HG03060 (cell line): ENCODE measurements around the gene SLC43A1.
"Not testable (repeated sequence)": the region's sequence is repeated elsewhere in the genome, so short reads cannot be mapped to it uniquely, and the experiment has no call there.

ENCODE experiments used
- ATAC-seq: cut with Tn5 transposase; IDR thresholded peaks from one replicate; pipeline ENCODE4 v1.9.1; 2021; ENCODE audit warnings: low read depth, moderate number of reproducible peaks; ENCODE audit not compliant: unreplicated experiment

Gene SLC43A1

DNA sequence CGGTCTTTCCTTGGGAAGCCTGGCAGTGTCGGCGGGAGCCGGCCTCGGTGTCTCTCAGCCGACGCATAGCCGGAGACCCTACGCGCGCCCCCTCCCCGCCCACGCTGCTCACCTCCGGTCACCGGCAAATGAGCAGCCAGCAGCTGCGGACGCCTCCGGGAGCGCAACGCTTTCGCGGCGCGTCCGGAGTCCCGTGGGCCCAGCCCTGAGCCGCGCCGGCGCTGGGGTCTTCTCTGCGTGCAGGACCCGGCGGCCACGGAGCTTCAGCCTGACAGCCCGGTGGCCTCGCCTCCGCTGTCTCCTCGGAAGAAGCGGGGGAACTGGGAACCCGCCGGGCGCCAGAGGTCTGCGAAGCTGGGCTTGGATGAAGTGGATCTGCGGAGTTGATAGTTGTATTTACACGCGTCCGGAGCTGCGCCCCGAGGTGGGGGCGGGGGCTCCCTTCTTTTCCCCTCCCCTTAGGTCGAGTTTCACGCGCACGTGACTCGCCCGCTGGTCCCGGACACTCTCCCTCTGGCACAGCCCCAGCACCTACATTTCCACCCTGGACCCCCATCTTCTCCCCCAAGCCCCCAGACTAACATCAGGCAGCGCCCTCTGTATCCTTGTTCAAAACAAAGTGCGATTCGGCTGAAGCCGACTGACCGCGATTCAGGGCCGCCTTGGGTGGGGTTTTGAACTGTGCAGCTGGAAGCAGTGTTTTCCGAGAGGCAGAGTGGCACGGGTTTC, at the start of gene SLC43A1:
SLC43A1 (minus strand) TSS at position 371 of the 729 bp plus-strand sequence. CDS start 1,591 bp downstream, outside the sequence.
- ATAC-seq = no peak

DNA sequence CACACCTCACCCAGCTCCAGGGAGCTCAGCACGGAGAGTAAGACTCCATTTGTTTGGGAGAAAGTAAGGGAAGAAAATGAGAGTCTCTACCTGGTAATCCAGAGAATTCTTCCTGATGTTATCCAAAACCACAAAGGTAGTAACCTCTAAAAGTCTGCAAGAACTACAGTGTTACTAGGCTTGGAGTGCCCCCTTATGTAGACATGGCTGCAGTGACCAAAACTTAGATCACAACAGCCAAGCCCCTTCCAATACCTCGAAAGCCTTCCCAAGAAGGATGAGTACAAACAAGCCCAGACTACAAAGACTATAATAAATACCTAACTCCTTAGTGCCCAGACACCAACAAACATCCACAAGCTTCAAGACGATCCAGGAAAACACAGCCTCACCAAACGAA, 47.1 kb upstream of the SLC43A1 start:
- no peak for ATAC-seq

DNA sequence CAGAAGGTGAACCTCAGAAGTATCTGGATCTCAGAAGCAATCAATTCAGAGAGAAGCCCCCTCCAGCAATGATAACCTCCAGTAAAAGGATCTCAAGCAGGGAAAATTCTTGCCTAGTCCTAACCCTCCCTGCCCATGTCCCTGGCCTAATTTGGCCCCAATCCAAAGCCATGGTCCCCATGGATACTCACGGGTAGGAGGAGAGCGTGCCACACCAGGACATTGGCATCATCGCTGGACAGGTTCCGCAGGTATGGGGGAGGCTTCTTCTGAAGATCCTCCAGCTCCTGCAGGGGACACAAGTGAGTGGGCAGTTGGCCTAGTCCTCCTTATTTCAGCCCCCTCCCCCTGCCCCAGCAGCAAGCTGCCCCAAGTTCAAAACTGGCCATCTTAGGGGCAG, 44.6 kb upstream of the SLC43A1 start:
- ATAC-seq = no peak

DNA sequence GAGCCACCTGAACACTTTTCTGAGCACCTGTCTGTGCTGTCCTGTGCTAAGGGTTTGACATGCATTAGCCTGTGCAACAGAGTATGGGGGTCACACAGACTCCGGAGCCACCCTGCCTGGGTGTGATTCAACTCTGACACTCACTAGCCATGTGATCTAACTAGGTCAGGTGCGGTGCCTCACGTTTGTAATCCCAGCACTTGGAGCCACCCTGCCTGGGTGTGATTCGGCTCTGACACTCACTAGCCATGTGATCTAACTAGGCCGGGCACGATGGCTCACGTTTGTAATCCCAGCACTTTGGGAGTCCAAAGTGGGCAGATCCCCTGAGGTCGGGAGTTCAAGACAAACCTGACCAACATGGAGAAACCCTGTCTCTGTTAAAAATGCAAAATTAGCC, 40.5 kb upstream of the SLC43A1 start:
- ATAC-seq = no peak

DNA sequence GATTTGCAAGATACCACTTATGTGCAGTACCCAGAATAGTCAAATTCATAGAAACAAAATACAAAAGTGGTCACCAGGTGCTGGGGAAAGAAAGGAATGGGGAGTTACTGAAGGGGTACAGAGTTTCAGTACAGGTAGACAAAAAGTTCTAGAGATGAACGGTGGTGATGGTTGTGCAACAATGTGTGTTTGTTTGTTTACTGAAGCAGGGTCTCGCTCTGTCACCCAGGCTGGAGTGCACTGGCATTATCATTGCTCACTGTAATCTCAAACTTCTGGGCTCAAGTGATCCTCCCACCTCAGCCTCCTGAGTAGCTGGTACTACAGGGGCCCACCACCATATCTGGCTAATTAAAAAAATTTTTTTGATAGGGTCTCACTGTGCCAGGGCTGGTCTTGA, 39.9 kb upstream of the SLC43A1 start:
- ATAC-seq = no peak

DNA sequence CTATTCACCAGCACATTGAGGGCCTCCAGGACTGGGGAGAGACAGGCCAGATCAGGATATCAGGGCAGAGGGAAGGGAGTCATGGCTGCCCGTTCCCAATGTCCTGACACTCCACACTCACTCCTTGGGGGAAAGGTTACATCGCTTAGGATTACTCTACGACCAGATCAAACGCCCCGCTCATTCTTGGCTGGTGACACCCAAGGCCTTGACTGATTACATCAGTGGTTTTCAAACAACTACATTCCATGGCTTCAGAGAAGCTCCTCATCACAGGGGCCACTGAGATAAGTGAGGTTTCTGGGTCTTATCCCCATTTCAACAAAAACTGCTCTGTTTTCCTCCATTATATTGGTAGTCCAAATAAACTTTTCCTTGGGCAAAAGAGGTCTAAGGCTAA, 37.0 kb upstream of the SLC43A1 start:
- ATAC-seq = no peak

DNA sequence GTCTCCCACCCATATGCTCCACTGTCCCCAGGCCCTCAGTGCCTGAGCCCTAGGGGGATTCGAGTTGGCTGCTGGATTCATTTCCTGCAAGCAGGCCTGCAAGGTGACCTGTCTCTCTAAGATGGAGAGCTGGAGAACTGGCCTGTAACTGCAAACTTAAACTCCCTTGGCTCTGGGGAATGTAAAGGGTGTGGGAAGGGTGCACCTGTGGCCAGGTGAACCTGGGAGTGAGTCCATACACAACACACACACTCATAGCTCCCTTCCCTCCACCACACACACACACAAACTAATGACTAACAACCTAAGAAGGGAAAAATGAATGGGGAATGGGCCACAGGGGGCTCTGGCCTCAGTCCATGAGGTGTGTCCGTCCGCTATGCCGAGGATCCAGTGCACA, 36.4 kb upstream of the SLC43A1 start:
- ATAC-seq = no peak

DNA sequence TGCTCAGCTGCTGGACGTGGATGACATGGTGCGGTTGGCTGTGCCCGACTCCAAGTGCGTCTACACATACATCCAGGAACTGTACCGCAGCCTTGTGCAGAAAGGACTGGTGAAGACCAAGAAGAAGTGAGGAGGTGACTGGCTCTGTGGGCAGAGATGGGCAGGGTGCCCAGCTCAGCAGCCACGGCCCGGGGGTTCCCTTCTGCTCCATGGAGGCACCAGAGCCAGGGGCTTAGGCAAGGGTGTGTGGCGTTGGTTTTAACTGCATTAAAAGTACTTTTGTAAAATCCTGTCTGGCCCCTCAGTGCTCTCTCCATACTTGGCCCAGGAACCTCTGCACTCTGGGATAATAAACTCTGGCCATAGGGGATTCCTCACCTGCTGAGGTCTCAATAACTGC, 34.5 kb upstream of the SLC43A1 start:
- ATAC-seq = no peak

DNA sequence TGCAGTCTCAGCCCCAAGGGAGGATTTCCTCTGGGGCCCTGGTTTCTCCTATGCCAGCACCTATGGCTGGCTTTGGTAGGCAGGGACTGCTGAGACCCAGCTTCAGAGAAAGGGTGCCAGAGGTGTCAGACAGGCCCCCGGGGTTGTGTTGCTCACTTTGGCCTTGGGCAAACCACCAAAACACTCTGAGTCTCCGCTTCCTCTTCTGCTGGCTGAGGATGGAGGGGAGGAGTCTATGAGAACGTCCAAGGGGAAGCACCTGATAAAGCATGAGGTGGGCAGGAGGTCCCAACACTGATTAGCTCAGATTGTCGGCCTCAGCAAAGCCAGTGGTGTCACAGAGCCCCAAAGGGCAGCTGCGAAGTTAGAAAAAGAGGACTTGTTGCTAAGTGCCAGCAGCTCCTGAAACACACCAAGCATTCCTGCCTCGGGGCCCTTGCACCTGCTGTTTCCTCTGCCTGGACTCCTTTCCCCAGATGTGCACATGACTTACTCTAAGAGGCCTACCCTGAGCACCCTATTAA, 32.4 kb upstream of the SLC43A1 start:
- peak; percentile 80 for ATAC-seq

DNA sequence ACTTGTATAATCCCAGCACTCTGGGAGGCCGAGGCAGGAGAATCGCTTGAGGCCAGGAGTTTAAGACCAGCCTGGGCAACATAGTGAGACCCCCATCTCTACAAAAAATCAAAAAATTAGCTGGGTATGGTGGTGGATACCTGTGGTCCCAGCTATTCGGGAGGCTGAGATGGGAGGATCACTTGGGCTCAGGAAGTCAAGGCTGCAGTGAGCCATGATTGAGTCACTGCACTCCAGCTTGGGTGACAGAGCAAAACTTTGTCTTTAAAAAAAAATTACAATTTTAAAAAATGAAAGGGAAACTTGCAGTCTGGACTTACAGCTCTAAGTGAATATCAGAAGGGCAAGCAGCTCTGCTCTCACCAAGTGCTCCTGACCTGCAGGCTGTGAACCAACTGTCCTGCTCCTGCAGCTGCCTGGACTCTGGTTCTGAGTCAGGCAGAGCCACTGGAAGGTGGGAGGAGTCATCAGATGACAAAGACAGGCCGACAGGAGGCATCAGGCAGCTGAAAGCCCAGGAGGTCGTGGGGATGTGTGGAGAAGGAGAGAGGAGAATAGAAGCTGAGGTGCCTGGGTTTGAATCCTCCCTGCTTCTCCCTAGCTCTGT, 31.5 kb upstream of the SLC43A1 start:
- no peak for ATAC-seq

DNA sequence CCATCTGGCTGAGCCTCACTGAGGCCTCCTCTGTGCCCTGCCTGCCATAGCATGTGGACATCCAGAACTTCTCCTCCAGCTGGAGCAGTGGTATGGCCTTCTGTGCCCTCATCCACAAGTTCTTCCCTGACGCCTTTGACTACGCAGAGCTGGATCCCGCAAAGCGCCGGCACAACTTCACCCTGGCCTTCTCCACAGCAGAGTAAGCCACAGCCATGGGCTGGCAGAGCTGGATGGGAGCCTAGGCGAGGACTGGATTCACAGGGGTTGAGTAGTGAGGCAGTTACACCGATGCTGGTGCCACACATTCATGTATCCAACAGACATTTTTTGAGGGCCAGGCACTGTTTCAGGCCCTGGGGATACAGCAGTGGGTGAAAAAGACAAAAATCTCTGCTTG, 30.9 kb upstream of the SLC43A1 start:
- ATAC-seq = no peak

DNA sequence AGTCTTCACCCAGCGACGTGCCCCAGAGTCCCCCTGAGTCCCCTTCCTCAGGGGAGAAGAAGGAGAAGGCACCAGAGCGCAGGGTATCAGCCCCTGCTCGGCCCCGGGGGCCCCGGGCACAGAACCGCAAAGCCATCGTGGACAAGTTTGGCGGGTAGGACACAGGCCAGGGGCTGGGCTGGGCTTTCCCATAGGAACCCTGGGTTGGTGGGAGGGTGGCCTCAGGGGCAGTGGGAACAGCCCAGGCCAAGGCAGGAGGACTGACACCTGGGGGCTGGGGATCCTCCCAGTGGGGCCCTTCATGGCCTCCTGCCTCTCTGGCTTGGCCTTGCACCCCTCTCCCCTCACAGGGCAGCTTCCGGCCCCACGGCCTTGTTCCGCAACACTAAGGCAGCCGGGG, 30.4 kb upstream of the SLC43A1 start:
- no peak for ATAC-seq

DNA sequence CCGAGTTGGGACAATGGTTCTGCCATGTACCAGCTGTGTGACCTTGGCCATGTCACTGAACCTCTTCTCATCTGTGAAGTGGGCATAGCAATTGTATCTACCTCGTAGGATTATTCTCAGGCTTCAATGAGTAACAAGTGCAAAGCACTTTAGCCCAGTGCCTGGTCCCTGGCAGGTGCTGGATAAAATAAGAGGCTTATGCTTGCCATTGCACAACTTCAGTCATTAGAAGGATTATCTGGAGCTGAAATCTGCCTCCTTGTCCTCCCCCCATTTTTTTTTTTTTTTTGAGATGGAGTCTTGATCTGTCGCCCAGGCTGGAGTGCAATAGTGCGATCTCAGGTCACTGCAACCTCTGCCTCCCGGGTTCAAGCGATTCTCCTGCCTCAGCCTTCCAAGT, 29.1 kb upstream of the SLC43A1 start:
- ATAC-seq = no peak

DNA sequence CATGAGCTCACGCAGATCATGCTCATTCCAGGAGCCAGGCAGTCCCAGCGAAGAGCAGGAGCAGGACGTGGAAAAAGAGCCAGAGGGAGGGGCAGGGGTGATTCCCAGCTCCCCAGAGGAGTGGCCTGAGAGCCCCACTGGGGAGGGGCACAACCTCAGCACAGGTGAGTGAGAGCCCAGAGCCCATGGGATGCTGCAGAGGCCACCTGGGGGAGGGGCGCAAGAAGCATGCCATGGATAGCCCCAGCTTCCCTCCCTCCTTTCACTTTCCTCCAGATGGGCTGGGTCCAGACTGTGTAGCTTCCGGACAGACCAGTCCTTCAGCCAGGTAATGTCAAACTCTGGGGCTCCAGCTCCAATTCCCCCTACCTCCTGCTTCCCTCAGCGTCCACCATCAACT, 28.1 kb upstream of the SLC43A1 start:
- no peak for ATAC-seq

DNA sequence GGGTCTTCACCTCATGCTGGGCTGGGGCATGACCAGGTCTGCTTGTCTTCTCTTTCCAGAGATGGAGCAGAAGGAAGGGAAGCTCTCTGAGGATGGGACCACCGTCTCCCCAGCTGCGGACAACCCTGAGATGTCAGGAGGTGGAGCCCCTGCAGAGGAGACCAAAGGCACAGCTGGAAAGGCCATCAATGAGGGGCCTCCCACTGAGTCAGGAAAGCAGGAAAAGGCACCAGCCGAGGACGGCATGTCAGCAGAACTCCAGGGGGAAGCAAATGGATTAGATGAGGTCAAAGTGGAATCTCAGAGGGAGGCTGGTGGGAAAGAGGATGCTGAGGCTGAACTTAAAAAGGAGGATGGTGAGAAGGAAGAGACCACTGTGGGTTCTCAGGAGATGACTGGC, 27.1 kb upstream of the SLC43A1 start:
- no peak for ATAC-seq

DNA sequence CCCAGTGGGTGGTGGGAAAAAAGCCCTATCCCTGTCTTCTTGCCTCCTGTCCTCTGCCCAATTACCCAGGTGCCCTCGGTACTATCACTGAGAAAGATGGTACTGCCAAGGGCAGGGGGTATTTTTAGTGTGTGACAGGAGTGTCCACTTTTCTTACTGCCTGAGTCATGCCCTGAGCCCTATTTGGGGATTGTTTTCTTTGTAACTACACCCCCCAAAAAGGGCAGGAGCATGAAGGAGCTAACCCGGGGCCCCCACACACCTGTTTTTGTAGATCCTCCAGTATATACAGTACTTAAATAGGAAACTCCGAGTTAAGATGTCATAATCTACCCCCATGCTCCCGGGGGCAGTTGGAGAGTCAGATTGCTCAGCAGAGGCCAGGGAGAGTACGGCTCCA, 25.7 kb upstream of the SLC43A1 start:
- ATAC-seq = no peak

DNA sequence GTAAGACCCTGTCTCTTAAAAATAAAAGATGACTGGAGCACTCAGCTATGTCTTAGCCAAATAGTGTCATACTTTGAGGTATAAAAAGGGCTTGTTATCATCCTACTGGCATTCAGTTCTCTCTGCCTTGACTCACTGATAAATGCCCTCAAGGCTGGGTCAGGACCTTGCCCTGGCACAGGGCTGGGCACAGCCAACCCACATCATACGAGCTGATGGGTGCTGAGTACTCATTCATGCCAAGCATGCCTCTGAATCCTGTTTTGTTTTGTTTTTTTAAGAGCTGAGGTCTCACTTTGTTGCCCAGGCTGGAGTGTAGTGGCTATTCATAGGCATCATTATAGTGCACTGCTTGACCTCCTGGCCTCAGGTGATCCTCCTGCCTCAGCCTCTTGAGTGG, 23.8 kb upstream of the SLC43A1 start:
- no peak for ATAC-seq

DNA sequence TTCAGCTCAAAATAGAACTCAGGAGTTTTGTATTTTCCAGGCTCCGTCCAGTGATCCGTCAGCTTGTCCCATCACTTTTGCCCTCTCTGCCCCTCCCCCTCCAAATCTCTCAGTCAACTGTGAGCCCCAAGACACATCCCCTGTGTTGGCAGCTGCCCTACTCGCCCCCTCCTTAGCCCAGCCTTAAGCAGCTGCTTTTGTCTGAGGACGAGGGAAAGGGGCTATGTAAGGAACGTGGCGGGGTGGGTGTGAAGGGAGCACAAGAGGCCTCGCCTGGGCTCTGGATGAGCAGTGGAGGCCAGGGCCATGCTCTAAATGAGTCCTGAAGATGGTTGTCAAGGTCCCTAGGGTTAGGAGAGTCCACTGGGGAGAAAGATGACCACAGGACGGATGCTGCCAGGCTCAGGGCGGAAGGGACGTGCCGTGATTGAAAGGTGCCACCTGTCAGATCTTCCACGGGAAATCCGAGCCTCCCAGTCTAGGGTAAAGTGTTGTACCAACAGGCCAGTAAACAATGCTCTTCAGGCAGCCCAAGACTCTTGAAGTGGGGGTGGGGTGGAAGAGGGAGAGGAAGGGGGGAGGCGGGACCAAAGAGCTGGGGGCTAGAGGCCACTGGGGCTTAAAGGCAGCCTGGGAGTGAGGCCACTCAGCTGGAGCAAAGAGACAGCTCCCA, 21.6 kb upstream of the SLC43A1 start, which contains the start of gene SMTNL1:
SMTNL1 (plus strand) TSS at position 649 of the 673 bp plus-strand sequence. CDS start 5,048 bp downstream, outside the sequence.
- no peak for ATAC-seq

DNA sequence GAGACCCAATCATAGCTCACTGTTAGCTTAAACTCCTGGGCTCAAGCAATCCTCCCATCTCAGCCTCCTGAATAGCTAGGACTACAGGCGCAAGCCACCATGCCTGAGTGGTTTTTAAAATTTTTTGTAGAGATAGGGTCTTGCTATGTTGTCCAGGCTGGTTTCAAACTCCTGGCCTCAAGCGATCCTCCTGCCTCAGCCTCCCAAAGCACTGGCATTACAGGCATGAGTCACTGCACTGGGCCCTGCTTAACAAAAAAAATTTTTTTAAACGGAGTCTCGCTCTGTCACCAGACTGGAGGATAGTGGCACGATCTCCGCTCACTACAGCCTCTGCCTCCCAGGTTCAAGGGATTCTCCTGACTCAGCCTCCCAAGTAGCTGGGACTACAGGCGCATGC, 18.9 kb upstream of the SLC43A1 start:
- ATAC-seq = not testable (repeated sequence)

DNA sequence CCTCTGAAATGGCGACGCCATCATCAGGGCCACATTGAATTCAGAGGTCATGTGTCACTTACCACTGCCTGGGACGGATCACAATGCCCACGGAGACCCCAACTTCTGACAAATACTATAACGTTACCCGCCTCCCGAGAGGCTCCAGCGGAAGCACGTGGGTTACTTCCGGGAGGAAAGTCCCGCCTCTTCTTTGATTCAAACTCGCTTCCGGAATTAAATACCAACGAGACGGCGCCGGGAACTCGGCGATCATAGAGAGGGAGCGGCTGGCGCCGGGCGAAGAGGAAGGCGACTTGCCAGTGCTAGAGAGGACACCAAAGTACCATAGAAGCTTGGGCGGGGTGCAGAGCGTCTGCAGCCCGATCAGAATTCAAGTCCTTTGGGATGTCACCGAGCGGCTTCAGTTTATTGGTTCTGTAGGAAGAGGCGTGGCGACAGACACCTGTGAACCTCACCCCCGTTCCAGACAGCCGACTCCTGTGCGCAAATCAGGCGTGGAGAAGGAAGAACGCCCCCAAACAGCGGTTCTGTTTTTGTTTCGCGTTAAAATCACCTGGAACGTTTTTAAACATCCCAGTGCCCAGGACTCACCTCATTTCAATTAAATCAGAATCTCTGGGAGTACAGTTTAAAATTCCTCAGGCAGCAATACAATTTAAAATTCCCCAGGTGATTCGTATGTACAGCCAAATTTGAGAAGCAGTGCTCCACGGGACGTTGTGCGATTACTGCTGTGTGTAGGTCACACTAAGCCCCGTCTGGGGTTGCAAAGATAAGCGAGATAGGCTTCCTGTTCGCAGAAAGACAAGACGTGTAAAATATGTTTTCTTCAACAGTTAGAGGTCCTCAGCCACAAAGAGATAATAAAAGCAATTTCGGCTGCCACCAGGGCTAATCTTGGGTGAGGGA, 15.3 kb upstream of the SLC43A1 start, which contains the start of gene TIMM10:
TIMM10 (minus strand) TSS at position 159 of the 912 bp plus-strand sequence. CDS start 565 bp downstream, outside the sequence.
- peak; percentile 98 for ATAC-seq
